CD4-positive, alpha-beta T cell treated with Interleukin-6 at 100 ng/mL for 8 hours (primary cell): ENCODE measurements around the gene VSIG4.
"Not testable (repeated sequence)": the region's sequence is repeated elsewhere in the genome, so short reads cannot be mapped to it uniquely, and the experiment has no call there.

ENCODE experiments used
- DNase-seq: peaks from one replicate; pipeline ENCODE4 v3.0.0-alpha.2; 2020; ENCODE audit warnings: mixed read lengths, low spot score

Gene VSIG4

DNA sequence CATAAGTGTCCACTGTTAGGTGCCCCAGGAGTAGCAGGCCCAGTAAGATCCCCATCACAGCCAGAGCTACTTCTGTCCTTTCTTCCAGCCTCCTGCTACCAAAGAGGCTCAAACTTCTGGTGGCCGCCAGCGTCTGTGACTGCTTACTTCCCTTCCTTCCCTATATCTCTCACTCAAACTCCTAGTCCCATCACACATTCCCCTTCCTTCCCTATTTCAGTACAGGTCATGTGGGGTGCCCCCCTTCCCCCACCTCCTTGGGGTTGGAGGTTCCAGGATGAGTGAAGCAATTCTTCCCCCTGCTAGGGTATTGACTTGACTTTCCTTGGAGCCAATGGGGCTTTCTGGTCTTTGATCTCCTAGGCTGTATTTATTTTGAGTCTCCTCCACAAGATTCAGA is at the start of gene VSIG4:
TSS of gene VSIG4 (minus strand) at position 137 of the 400 bp plus-strand sequence. CDS start at position 55, 82 bp downstream.
- no peak for DNase-seq

GRCh38 chrX:66076801-66077200 is 36.9 kb upstream of the VSIG4 start:
- no peak for DNase-seq

DNA sequence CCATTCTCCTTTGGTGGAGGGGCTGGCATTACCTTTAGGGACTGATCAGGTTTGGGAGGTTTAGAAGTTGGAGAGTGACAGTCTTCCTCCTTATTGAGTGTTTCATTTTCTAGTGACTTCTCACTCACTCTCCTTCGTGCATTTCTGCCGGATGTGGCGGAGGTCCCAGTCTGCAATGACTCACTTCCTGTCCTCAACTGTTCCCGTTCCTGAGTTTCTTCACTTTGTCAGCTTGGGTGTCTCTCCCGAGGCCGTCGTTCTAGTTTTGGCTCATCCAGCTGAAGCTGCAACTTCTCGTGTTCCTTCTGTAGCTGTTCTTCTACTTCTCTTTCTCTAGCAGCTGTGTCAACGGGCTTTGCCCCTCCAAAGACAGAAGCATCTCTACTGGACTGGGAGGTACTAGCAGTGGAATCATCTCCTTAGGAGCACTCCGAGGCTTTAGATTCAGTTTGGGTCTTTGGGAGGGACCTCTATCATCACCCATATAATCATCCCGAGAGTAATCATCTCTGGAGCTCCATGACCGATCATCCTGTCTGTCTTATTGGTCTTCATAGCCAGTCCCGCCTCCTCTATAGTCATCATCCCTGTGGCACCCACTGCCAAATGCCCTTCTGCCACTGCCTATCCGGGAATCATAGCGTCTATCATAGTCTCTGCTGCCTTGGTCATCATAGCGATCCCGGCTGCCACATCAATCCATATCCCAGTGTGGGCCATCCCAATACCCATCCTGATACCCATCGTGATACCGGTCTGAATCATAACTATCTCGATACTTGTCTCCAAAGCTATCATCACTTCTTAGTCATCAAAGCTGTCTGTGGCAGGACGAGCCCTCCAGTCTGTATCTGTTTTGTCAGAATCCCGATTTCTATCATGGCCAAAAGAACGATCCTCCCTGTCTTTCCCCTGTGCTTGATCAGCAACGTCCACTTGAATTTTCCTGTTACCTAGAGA is 35.3 kb upstream of the VSIG4 start:
- DNase-seq = peak; percentile 50

GRCh38 chrX:66071126-66071525 is 31.2 kb upstream of the VSIG4 start:
- no peak for DNase-seq

DNA sequence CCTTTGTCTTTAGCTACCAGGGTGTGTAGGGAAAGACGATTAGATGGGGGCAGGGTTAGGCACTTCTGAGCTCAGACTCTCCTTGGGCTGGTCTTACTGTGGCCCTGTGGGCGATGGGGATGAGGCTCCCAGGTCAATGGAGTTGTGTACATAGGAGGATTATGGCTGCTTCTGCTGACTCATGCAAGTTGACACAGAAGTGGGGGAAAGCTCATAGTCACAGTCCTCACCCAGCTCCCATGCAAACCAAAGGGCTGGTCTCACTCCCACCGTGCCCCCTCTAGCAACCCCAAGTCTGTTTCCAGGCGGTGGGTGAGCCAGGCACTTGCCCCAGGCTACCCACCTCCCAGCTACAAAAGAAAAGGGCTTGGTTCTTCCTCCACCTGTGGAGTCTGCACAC is 24.4 kb upstream of the VSIG4 start:
- DNase-seq = no peak

DNA sequence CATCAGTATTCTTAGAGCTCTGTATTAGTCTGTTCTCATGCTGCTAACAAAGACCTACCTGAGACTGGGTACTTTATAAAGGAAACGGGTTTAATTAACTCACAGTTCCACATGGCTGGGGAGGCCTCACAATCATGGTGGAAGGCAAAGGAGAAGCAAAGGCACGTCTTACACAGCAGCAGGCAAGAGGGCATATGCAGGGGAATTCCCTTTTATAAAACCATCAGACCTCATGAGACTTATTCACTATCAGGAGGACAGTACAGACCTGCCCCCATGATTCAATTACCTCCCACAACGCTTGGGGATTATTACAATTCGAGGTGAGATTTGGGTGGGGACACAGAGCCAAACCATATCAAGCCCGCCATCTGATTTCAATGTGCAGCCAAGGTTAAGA is 17.1 kb upstream of the VSIG4 start:
- not testable (repeated sequence) for DNase-seq

- no peak for DNase-seq
Measured at GRCh38 chrX:66054978-66055377, 15.1 kb upstream of the VSIG4 start.

- DNase-seq = no peak
Measured at GRCh38 chrX:66053414-66053813, 13.5 kb upstream of the VSIG4 start.

GRCh38 chrX:66051980-66052379 is 12.1 kb upstream of the VSIG4 start:
- no peak for DNase-seq

DNA sequence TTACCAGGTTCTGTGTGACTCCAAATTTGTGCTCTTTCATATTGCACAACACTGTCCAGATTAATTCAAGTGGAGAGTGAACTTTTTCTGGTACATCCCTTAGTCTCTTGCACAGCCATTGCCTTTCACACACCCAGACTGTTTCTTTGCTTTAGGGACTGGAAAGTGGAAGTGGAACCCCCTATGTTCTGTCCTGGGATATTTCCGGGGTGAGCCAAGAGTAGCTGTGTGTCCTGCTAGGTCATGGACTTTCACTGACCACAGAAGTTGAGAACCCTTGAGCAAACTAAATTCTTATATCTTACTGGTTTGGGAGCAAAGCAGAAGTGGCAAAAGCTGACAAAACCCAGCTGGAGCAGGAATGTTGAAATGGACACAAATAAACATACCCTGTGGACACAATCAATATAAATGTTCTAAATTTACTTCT is 10.3 kb upstream of the VSIG4 start:
- no peak for DNase-seq

- no peak for DNase-seq
Measured at GRCh38 chrX:66049056-66049455, 9.2 kb upstream of the VSIG4 start.

GRCh38 chrX:66046612-66047235 is 6.8 kb upstream of the VSIG4 start:
- peak; percentile 23 for DNase-seq

GRCh38 chrX:66045894-66046293 is 6.0 kb upstream of the VSIG4 start:
- DNase-seq = no peak

- no peak for DNase-seq
Measured at GRCh38 chrX:66043584-66043983, 3.7 kb upstream of the VSIG4 start.

- no peak for DNase-seq
Measured at GRCh38 chrX:66042307-66043077, 2.6 kb upstream of the VSIG4 start.

GRCh38 chrX:66038115-66038514 is 1.8 kb downstream of the VSIG4 start:
- DNase-seq = no peak

- no peak for DNase-seq
Measured at GRCh38 chrX:66036231-66036630, 3.6 kb downstream of the VSIG4 start.

GRCh38 chrX:66035667-66036066 is 4.2 kb downstream of the VSIG4 start:
- no peak for DNase-seq

- DNase-seq = peak; percentile 36
Measured at GRCh38 chrX:66030505-66031317, 9.2 kb downstream of the VSIG4 start.

DNA sequence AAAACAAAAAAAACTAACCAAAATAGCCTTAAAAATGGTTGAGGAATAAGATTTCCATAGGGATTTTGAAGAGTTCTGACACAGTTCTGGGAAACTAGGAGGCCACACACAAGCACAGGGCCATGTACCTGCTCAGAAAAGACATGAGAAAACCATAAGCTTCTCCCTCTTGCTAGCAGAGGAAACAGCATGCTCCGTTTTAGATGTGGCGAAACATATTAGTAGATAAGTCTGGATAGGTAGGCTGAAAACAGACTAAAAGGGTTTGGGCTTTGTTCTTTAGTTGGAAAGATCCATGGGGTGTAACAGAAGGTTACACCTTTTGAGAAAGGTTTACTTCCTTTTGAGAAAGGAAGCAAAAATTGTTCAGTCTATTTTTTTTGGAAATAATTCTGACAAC is 10.9 kb downstream of the VSIG4 start:
- no peak for DNase-seq

- no peak for DNase-seq
Measured at GRCh38 chrX:66024570-66024969, 15.3 kb downstream of the VSIG4 start.

DNA sequence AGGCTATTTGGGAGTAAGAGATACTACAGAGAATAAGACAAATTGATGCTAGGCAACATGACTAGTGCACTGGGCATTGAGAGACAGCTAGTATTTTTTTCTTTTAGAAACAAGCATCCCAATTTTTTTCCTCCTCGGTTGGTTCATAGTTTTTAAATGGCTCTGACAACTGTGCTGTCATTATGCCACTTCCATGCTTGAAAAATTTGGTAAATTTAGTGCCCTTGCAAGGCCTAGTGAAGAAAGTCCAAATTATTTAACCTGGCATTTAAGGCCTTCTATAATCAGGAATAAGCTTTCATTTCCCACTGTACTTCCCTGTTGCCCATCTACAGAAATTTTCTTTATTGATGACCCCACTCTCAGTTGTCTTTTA is 15.8 kb downstream of the VSIG4 start:
- no peak for DNase-seq
